NCI-H187 (cell line): ENCODE data around the gene UBE2L3.
"Not testable (repeated sequence)": the region's sequence is repeated elsewhere in the genome, so short reads cannot be mapped to it uniquely, and the experiment has no call there.

Source experiments
- DNase-seq, 2 experiments: peaks; one replicate each; lab custom pipeline; 2025; lab: John Stamatoyannopoulos, UW

UBE2L3 gene

DNA sequence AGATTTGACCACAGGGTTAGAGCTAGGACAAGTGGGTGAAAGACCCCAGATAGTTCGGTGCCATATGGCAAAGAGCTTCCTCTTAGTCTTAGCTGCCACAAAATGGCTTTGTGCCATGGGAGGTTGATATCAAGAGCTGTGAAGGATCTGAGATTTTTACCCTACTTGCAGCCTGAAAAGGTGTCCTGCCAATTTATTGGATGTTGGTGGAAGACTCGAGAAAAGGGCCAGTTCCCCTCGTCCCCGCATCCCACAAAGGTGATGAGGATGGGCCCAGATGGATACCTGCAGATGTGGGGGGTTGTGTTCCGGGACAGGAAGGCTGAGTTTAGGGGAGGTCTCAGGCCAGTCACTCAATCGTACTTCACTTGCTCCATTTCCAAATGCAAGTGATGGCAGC is 35.1 kb downstream of the UBE2L3 start:
- DNase-seq: no peak

DNA sequence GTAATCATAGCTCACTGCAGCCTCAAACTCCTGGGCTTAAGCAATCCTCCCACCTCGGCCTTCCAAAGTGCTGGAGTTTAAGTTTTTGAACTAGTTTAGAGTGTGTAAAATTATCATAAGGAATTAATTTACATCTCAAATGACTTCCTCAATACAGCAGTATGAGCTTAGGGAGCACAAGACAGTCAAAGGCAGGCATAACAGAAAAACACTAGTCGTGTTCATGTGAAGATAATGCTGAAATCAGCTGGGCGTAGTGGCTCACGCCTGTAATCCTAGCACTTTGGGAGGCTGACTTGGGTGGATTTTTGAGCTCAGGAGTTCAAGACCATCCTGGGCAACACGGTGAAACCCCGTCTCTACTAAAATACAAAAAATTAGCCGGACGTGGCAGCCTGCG is 36.5 kb downstream of the UBE2L3 start:
- DNase-seq: no peak

DNA sequence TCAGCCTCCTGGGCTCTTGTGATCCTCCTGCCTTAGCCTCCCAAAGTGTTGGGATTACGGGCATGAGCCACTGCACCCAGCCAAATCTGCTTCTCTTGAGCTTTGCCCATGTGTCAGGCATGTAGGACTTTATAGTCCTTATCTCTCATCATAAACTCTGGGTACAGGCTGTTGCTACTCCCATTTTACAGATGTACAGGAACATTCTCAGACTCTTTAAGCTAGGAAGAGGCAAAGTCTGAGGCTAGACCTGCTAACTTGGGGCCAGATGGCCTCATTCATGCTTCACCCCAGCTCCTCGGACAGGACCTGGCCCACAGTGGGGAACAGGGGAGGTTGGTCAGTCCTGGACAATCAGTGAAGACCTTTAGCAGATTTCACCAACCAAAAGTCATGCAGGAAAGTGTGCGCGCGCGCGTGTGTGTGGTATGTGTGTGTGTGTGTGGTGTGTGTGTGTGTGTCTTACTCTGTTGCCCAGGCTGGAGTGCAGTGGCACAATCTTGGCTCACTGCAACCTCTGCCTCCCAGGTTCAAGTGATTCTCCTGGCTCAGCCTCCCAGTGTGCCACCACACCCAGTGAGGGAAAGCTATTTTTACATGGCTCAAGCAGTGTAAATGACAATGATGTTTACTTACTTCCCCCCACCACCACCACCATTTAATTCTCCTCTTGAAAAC is 38.5 kb downstream of the UBE2L3 start:
- no peak for DNase-seq

DNA sequence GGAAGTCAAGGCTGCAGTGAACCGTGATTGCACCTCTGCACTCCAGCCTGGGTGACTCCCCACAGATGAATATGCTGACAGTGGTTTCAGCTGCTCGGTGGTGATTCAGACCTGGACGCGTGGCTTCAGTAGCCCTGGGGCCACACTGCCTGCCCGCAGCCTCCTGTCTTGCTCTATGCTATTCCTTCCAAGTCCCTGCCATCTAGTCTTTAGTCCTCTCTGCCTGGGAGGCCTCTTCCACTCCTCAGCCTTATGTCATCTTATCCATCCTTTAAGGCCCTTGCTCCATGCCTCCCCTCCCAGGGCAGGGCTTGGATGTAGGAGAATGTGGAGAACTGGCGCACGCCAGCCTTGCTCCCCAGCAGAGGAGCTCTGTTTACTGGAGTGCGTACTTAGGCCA is 39.3 kb downstream of the UBE2L3 start:
- DNase-seq: no peak

DNA sequence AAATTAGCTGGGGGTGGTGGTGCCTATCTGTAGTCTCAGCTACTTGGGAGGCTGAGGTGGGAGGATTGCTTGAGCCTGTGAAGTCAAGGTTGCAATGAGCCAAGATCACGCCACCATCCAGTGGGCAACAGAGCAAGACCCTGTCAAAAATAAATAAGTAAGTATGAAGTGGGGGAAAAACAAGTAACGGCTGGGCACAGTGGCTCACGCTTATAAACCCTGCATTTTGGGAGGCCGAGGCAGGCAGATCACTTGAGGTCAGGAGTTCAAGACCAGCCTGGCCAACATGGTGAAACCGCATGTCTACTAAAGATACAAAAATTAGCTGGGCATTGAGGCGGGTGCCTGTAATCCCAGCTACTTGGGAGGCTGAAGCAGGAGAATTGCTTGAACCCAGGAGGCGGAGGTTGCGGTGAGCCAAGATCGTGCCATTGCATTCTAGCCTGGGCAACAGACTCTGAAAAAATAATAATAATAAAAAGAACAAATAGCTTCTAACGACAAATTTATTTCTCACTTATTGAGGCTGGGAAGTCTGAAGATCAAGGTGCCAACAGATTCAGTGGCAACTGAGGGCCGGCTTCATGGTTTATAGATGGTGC is 42.1 kb downstream of the UBE2L3 start:
- DNase-seq: not testable (repeated sequence)

DNA sequence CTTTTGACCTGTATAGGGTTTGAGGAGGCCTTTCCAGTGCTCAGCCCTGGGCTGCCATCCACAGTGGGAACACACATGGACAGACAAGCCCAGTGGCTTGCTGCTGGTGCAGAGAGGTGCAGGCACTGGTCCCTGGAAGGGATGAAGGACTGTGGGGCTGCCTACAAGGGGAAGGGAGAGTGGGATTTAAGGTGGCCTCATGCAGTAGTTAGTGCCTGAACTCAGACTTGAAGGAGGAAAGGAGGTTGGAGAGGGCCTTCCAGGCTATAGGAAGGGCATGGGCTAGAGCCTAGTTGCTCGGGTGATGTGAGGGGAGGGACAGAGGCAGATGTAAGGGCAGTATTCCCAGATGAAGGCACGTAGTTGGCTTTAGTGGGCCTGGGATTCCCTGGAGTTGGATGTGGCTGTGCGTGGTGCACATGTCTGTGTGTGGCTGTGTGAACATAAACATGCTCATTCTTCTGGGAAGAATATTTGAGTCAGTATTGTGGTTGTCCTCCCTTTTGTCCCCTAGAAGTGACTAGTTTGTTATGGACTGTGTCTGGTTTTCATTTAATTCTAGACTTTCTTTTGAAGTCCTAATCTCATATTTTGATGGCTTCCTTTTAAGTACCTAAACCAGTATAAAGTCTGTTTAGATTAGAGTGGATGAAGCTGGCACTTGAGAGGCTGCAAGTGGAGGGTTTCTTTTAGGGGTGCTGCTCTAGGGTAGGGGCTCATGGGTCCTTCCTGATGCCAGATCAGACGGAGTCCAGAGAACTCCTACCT is 43.9 kb downstream of the UBE2L3 start:
- DNase-seq: no peak

- DNase-seq: no peak
These were observed 45.3 kb downstream of the UBE2L3 start for GRCh38 chr22:21612858-21613257.

GRCh38 chr22:21613553-21614233 is 46.2 kb downstream of the UBE2L3 start:
- no peak for DNase-seq

- DNase-seq: no peak
These were observed 48.2 kb downstream of the UBE2L3 start for GRCh38 chr22:21615731-21616130.

GRCh38 chr22:21617337-21617736 is 49.8 kb downstream of the UBE2L3 start:
- DNase-seq: not testable (repeated sequence)

- no peak for DNase-seq
These were observed 53.5 kb downstream of the UBE2L3 start for GRCh38 chr22:21621025-21621424.

DNA sequence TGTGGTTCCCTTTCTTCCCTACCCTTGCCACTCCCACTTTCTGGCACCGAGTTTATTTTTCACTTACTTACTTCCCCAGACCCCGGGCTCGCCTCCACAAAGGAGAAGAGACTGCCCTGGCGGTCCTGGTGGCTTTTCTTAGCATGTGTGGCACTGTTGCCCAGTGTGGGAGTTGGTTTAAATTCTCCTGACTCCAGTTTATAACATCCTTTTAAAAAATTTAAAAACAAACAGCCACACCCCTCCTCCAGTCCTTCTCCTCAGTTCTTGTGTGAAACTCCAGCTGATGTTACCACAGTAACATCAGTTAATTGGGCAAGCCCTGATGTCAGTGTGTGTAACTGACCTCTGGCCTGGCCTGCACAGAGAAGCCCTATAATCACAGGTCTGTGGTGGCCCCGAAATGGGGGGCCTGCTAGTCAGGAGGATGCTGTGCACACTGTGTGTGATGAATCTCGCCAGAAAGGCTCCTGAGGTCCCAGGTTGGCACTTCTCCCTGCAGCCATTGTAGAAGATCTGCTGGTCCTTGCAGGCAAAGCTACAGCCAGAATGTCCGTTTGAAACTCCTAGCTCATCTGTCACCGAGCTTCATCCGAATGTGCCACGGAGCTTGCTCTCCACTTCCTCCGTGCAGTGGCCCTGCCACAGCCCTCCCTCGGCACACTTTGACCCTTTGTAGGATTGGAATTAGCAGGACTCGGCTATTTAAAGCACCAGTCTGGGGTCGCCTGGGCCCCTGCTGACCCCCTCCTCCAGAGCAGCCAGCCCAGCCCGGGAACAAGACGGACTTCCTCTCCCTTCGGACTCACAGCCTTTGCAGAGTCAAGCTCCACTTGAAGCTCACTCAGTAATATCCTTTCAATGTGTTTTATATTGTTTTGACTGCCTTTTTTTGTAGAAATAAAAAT is 54.8 kb downstream of the UBE2L3 start:
- no peak for DNase-seq

- no peak for DNase-seq
These were observed 55.6 kb downstream of the UBE2L3 start for GRCh38 chr22:21622919-21623647.

DNA sequence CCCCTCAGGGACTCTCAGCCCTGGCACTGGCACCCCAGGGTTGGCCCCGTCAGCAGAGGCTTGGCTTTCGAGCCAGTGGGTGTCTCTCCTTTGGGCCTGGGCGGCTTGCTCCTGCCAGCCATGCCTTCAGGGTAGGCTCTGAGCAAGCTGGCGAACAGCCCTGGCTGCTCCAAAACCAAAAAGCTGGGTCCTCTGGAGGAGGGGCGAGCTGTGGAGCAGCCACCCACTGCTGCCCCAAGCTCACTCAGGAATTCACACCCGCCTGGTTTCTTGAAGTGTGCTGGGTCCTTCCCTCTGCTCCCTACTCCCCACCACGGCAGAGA is 56.1 kb downstream of the UBE2L3 start:
- DNase-seq: no peak

DNA sequence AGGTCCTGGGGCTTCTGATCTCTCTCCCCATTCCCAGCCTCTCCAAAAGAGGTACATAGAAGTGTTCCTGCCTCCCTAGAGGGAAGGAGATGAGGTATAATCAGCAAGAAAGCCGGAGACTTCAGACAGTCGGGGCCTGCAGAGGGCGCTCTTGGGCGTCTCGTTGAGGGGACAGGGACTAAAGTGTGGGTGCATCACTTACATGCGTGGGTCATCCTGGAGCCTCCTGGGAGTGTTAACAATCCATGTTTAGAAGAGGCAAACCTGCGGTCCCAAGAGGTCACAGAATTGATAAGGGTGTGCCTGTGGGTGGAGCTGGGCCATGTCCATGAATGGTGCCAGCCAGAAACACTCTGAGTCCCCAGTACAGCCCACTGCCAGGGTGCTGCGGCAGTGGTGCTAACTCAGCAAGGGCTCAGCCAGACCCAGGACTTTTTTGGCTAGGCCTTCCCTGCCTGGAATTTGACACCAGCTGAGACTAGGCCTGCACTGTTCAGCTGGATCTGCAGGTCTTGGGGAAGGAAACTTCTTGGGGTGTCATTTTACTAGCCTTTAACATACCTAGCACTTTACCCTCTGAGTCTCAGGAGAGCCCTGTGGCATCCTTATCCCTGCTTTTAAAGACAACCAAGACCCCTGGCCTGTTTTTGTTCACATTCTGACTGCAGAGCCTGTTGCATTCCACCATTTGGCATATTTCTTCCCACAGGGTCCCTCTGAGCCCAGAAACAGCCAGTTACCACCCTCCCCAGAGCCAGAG is 56.8 kb downstream of the UBE2L3 start:
- no peak for DNase-seq

GRCh38 chr22:21624880-21625791 is 57.6 kb downstream of the UBE2L3 start:
- no peak for DNase-seq

GRCh38 chr22:21626073-21626734 is 58.7 kb downstream of the UBE2L3 start:
- DNase-seq: no peak

GRCh38 chr22:21626735-21627469 is 59.4 kb downstream of the UBE2L3 start:
- no peak for DNase-seq
